H1 (cell line): ENCODE results near the gene OBSCN. TPM values are rescaled to one million over a fixed set of nuclear protein-coding genes. Genes with fewer than 3 reads are reported as not detected.

ENCODE experiments used
- CTCF ChIA-PET: fragments of 300-600 bp; sonication (Branson Sonifier 250); formaldehyde crosslinking; loops from one replicate; lab custom pipeline; 2021; ENCODE audit not compliant: partially characterized antibody; lab: Charles Lee
- POLR2A ChIA-PET: fragments of 300-600 bp; sonication (Branson Sonifier 250); formaldehyde crosslinking; loops from one replicate; lab custom pipeline; 2021; ENCODE audit warnings: inconsistent platforms; ENCODE audit not compliant: partially characterized antibody; lab: Charles Lee
- DNase-seq, 2 experiments: peaks; one replicate each; pipeline versions ENCODE4 v3.0.0 to v3.0.0-alpha.2; 2010 to 2022; ENCODE audit warnings: low spot score in 2 of 2, low read depth in 1 of 2, mixed read lengths in 1 of 2
- FAIRE-seq: peaks from 2 replicates; lab custom pipeline; 2011; peaks lifted over from hg19 to GRCh38; lab: Jason Lieb, UNC
- H2AFZ ChIP-seq: 2 replicates; pipeline ENCODE4 v1.8.1; 2012; ENCODE audit warnings: low read length, inconsistent platforms
- H2AK5ac ChIP-seq: 2 replicates; pipeline ENCODE4 v1.6.1; 2013; ENCODE audit warnings: low read depth, low read length
- H2BK120ac ChIP-seq: replicated peaks from 2 replicates; pipeline ENCODE3; 2013; ENCODE audit warnings: low read depth, low read length, inconsistent platforms
- H2BK12ac ChIP-seq: 2 replicates; pipeline ENCODE4 v1.6.1; 2013; ENCODE audit warnings: low read depth, low read length
- H2BK15ac ChIP-seq: 2 replicates; pipeline ENCODE4 v1.6.1; 2013; ENCODE audit warnings: low read length
- H2BK20ac ChIP-seq: 2 replicates; pipeline ENCODE4 v1.6.1; 2013; ENCODE audit warnings: low read length
- H2BK5ac ChIP-seq: 2 replicates; pipeline ENCODE4 v1.6.1; 2013; ENCODE audit warnings: low read depth, low read length
- H3K14ac ChIP-seq: 2 replicates; pipeline ENCODE4 v1.6.1; 2013; ENCODE audit warnings: inconsistent platforms; ENCODE audit not compliant: insufficient read length
- H3K18ac ChIP-seq: 2 replicates; pipeline ENCODE4 v1.6.1; 2013; ENCODE audit warnings: low read length; ENCODE audit errors: extremely low read depth
- H3K23ac ChIP-seq: 2 replicates; pipeline ENCODE4 v1.6.1; 2013; ENCODE audit warnings: inconsistent platforms; ENCODE audit not compliant: insufficient read length
- H3K23me2 ChIP-seq: 2 replicates; pipeline ENCODE4 v1.6.1; 2013; ENCODE audit warnings: low read depth, low read length
- H3K27ac ChIP-seq: 2 replicates; pipeline ENCODE4 v1.6.1; 2011; ENCODE audit warnings: low read depth, low read length, inconsistent platforms
- H3K27me3 ChIP-seq, 4 experiments: replicated peaks in 1 of 4; 1 replicate in 1 of 4; 2 replicates in 3 of 4; pipeline versions ENCODE4 v1.6.1 to v1.8.1; 2011 to 2013; ENCODE audit warnings: low read length in 3 of 4, mild to moderate bottlenecking in 3 of 4, inconsistent platforms in 2 of 4, mixed read lengths in 2 of 4, moderate library complexity in 1 of 4; ENCODE audit not compliant: control insufficient read depth in 3 of 4, insufficient read depth in 3 of 4; ENCODE audit errors: extremely low read depth in 1 of 4
- H3K36me3 ChIP-seq, 4 experiments: 2 replicates each; pipeline versions ENCODE4 v1.6.1 to v1.8.1; 2011 to 2013; ENCODE audit warnings: mild to moderate bottlenecking in 4 of 4, low read length in 3 of 4, moderate library complexity in 2 of 4, control low read depth in 1 of 4, inconsistent platforms in 1 of 4; ENCODE audit not compliant: insufficient read depth in 4 of 4, control insufficient read depth in 2 of 4
- H3K4ac ChIP-seq: replicated peaks from 2 replicates; pipeline ENCODE3; 2013; ENCODE audit warnings: low read length, low read depth, mixed read lengths, inconsistent platforms; ENCODE audit not compliant: insufficient read length
- H3K4me1 ChIP-seq, 4 experiments: replicated peaks in 1 of 4; 1 replicate in 1 of 4; 2 replicates in 3 of 4; pipeline versions ENCODE4 v1.6.1 to v1.8.1; 2011 to 2013; ENCODE audit warnings: low read length in 3 of 4, inconsistent platforms in 2 of 4, mixed read lengths in 1 of 4; ENCODE audit not compliant: insufficient read depth in 4 of 4, control insufficient read depth in 3 of 4
- H3K4me2 ChIP-seq, 2 experiments: 2 replicates each; pipeline versions ENCODE4 v1.6.1 to v1.8.1; 2011 to 2013; ENCODE audit warnings: low read depth in 2 of 2, low read length in 2 of 2, control low read depth in 1 of 2, inconsistent platforms in 1 of 2, mild to moderate bottlenecking in 1 of 2; ENCODE audit not compliant: insufficient read depth in 1 of 2
- H3K4me3 ChIP-seq, 4 experiments: fragments of 200-600, 300-600 bp in 1 of 4; sonication (generic), shearing (Covaris generic), sonication (Bioruptor Twin) in 1 of 4; 2 replicates each; pipeline versions ENCODE4 v1.5.1 to v1.8.1; 2011 to 2016; ENCODE audit warnings: low read length in 4 of 4, low read depth in 3 of 4, control low read depth in 2 of 4, inconsistent platforms in 2 of 4, mild to moderate bottlenecking in 2 of 4, mixed read lengths in 1 of 4, moderate library complexity in 1 of 4; ENCODE audit not compliant: insufficient read depth in 2 of 4; ENCODE audit errors: extremely low read depth in 1 of 4
- H3K56ac ChIP-seq: replicated peaks from 2 replicates; pipeline ENCODE3; 2013; ENCODE audit warnings: low read depth, mild to moderate bottlenecking, mixed read lengths, low read length, inconsistent platforms; ENCODE audit not compliant: insufficient read length
- H3K79me1 ChIP-seq: 2 replicates; pipeline ENCODE4 v1.6.1; 2013; ENCODE audit warnings: low read depth, low read length, control low read depth
- H3K79me2 ChIP-seq, 2 experiments: 2 replicates each; pipeline versions ENCODE4 v1.6.1 to v1.8.1; 2012 to 2013; ENCODE audit warnings: low read length in 2 of 2, mild to moderate bottlenecking in 2 of 2, inconsistent platforms in 1 of 2; ENCODE audit not compliant: insufficient read depth in 2 of 2, control insufficient read depth in 1 of 2
- H3K9ac ChIP-seq, 4 experiments: replicated peaks in 1 of 4; 1 replicate in 1 of 4; 2 replicates in 3 of 4; pipeline versions ENCODE4 v1.6.1 to v1.8.1; 2011 to 2013; ENCODE audit warnings: low read depth in 3 of 4, low read length in 3 of 4, control low read depth in 2 of 4, mild to moderate bottlenecking in 2 of 4, moderate library complexity in 2 of 4, inconsistent platforms in 1 of 4; ENCODE audit errors: extremely low read depth in 1 of 4
- H3K9me3 ChIP-seq, 2 experiments: 2 replicates each; pipeline versions ENCODE4 v1.6.1 to v1.8.1; 2012 to 2013; ENCODE audit warnings: mild to moderate bottlenecking in 2 of 2, moderate library complexity in 2 of 2, control low read depth in 1 of 2, inconsistent platforms in 1 of 2, low read depth in 1 of 2, low read length in 1 of 2, mixed read lengths in 1 of 2; ENCODE audit not compliant: insufficient read depth in 2 of 2
- H4K20me1 ChIP-seq, 2 experiments: replicated peaks in 1 of 2; 2 replicates each; pipeline versions ENCODE3 to v1.8.1; 2011 to 2013; ENCODE audit warnings: inconsistent platforms in 2 of 2, low read length in 2 of 2, mild to moderate bottlenecking in 1 of 2; ENCODE audit not compliant: insufficient read depth in 2 of 2, control insufficient read depth in 1 of 2
- H4K5ac ChIP-seq: 2 replicates; pipeline ENCODE4 v1.6.1; 2013; ENCODE audit warnings: low read length, low read depth, mixed read lengths, inconsistent platforms; ENCODE audit not compliant: insufficient read length
- H4K8ac ChIP-seq: 2 replicates; pipeline ENCODE4 v1.8.0; 2013; ENCODE audit warnings: mild to moderate bottlenecking, moderate library complexity, low read length, inconsistent platforms; ENCODE audit not compliant: insufficient read depth; ENCODE audit errors: extremely low read depth
- H4K91ac ChIP-seq: replicated peaks from 2 replicates; pipeline ENCODE3; 2013; ENCODE audit warnings: low read length, mixed read lengths, inconsistent platforms; ENCODE audit not compliant: insufficient read length
- ASH2L ChIP-seq: fragments of 200-600, 300-600 bp; sonication (generic); IDR thresholded peaks from one replicate; pipeline ENCODE4 v1.7.1; 2017; ENCODE audit warnings: low read length
- ATF3 ChIP-seq: IDR thresholded peaks from 2 replicates; pipeline ENCODE4 v1.6.1; 2011; ENCODE audit warnings: low read depth, mild to moderate bottlenecking, low read length; ENCODE audit not compliant: insufficient read depth
- CEBPB ChIP-seq: IDR thresholded peaks from 2 replicates; pipeline ENCODE4 v1.6.1; 2012; ENCODE audit warnings: low read depth, low read length
- HDAC2 ChIP-seq, 2 experiments: fragments of 300-600 bp in 1 of 2; sonication (generic) in 1 of 2; IDR thresholded peaks; 2 replicates each; pipeline ENCODE4 v1.6.1; 2011 to 2012; ENCODE audit warnings: low read depth in 2 of 2, low read length in 2 of 2, mild to moderate bottlenecking in 2 of 2, moderate library complexity in 2 of 2, borderline replicate concordance in 1 of 2, inconsistent platforms in 1 of 2
- MAX ChIP-seq: IDR thresholded peaks from 2 replicates; pipeline ENCODE4 v1.6.1; 2012; ENCODE audit warnings: inconsistent platforms
- SUZ12 ChIP-seq: fragments of 200-600 bp; sonication (generic); IDR thresholded peaks from 2 replicates; pipeline ENCODE4 v1.6.1; 2012; ENCODE audit warnings: mild to moderate bottlenecking, inconsistent platforms, low read length, moderate library complexity, mixed read lengths
- WGBS, 2 experiments: shearing (Covaris generic) in 1 of 2; methylation state at CpG; one replicate each; pipeline versions ENCODE4 v1.1.6 to v1.1.7; 2013 to 2015; ENCODE audit warnings: low lambda C conversion rate in 2 of 2, mixed read lengths in 2 of 2, inconsistent platforms in 1 of 2, low coverage in 1 of 2, missing lambda C conversion rate in 1 of 2; ENCODE audit not compliant: insufficient replicate concordance in 2 of 2, insufficient coverage in 1 of 2, insufficient read length in 1 of 2; ENCODE audit errors: extremely low coverage in 1 of 2, missing lambda C conversion rate in 1 of 2; 5-methylcytosine and 5-hydroxymethylcytosine counted together
- polyA plus RNA-seq, 7 experiments: library from polyadenylated mRNA; depleted of rRNA in 3 of 7; stranded (reverse) in 5 of 7; unstranded in 2 of 7; fragments of >200 nt in 5 of 7; fragments of 200-250 nt in 2 of 7; gene quantifications; 1 replicate in 5 of 7; 2 replicates in 1 of 7; 4 replicates in 1 of 7; pipeline versions ENCODE4 v1.2.1 to v1.2.3, GENCODE V29; 2011 to 2013; ENCODE audit warnings: missing spikeins in 2 of 7, mixed read lengths in 2 of 7
- total RNA-seq: library from RNA; stranded (reverse); fragmentation: NEBNext Ultra II Directional; extraction: Animal tissue kit (Norgen Biotek cat#: 25700); gene quantifications from 2 replicates; pipeline ENCODE4 v1.2.1, GENCODE V29; 2021

The OBSCN gene
- total and polyA plus RNA-seq, 2 of the 8 experiments (the other 6 are each of a cell fraction or from before 2014, with no cell fraction given), result 7.5 to 28.4 TPM

DNA sequence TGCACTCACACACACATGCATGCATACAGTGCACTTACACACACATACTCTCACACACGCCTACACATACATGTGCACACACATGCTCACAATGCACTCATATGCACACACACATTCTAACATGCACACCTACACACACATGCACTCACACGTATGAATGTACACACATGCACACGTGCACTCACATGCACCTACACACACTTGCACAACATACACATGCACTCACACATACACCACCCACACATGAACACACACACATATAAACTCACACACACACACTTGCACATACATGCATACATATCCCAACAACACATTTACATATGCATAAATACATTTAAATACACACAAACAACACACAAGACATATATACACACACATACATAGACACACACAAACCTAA is 30.6 kb downstream of the OBSCN start:
- no peak overlapping the region for H3K4me2 ChIP-seq
- H4K8ac ChIP-seq, result no peak overlapping the region; the same call in 1 of the 2 replicates
- CTCF ChIA-PET, result interaction anchor here (0.6 to 2.4 kb wide), 4 partner anchors 14 to 244 kb away, joined by 3 to 11 read pairs (median 4); no protein-coding TSS in a partner anchor
- no peak overlapping the region for H4K5ac ChIP-seq
- no peak overlapping the region for H2BK120ac ChIP-seq
- H3K27ac ChIP-seq, result no peak overlapping the region
- peaks cover 0 to 5% of the 10 kb centered on the region in 2 experiments for H4K20me1 ChIP-seq
- no peak overlapping the region for H3K4me3 ChIP-seq
- no peaks in the 10 kb centered on the region for H3K4me1 ChIP-seq
- no peak overlapping the region for H2BK12ac ChIP-seq
- no peaks in the 10 kb centered on the region; a peak in 1 of 7 replicates for H3K27me3 ChIP-seq
- no peak for FAIRE-seq
- no peaks in the 10 kb centered on the region for H3K79me2 ChIP-seq
- peaks cover 3% of the 10 kb centered on the region for H3K23me2 ChIP-seq
- no peak overlapping the region for H2BK5ac ChIP-seq
- POLR2A ChIA-PET, result no interaction called here
- no peak overlapping the region for H2AFZ ChIP-seq
- H3K56ac ChIP-seq, result no peak overlapping the region
- no peak overlapping the region for H2BK15ac ChIP-seq
- peaks cover 6 to 48% (median 29%) of the 10 kb centered on the region in 4 experiments; a peak in 7 of 8 replicates for H3K36me3 ChIP-seq
- 69% methylated on average over 3 of the region's 3 CpGs; no CpG with 5 or more reads in 1 of the 2 experiments for WGBS, 2 experiments
- no peak overlapping the region for H3K14ac ChIP-seq
- no peak overlapping the region for H3K9ac ChIP-seq
- H4K91ac ChIP-seq, result peak overlapping the region; percentile 11
- H2AK5ac ChIP-seq, result no peak overlapping the region
- no peak overlapping the region for H3K18ac ChIP-seq
- no peaks in the 10 kb centered on the region; the same call in 1 of the 2 replicates for H3K79me1 ChIP-seq
- no peak overlapping the region for H3K23ac ChIP-seq
- H3K4ac ChIP-seq, result no peak overlapping the region
- peaks cover 33 to 35% of the 10 kb centered on the region in 2 experiments for H3K9me3 ChIP-seq
- peak overlapping the region; percentile 19; the same call in 1 of the 2 replicates for H2BK20ac ChIP-seq
- DNase-seq, result no peak
- TF ChIP-seq CEBPB (no peak), ASH2L (no peak), MAX (no peak), SUZ12 (no peak), HDAC2 (IDR thresholded peaks at IDR 0.05; ENCODE audit: borderline replicate concordance in 1 of 2, low read depth in 2 of 2, low read length in 2 of 2) (no peak), ATF3 (no peak)
